ENCODE data around the gene PADI3. TPM values are rescaled to one million over a fixed set of nuclear protein-coding genes. Genes with fewer than 3 reads are reported as not detected.

Gene PADI3
- polyA plus RNA-seq, 2 of the 4 experiments (the other 2 are of a cell fraction): 0.99 to 2.4 TPM

GRCh38 chr1:17276568-17276967 is 27.7 kb downstream of the PADI3 start:
- DNase-seq (ENCODE audit: low read depth in 1 of 2, low spot score in 1 of 2) (peak; percentile 71 to 72), ATAC-seq (peak; percentile 70 to 72), FAIRE-seq (no peak)
- Histone ChIP-seq H3K27ac (peak overlapping the region; percentile 86 to 87), H3K9me3 (no peaks in the 10 kb centered on the region), H3K4me2 (peak overlapping the region; percentile 68), H3K4me1 (peaks cover 51% of the 10 kb centered on the region), H3K4me3 (no peak overlapping the region)
- TF ChIP-seq KDM5A (IDR thresholded peaks at IDR 0.05) (no peak), HMGXB4 (CRISPR knock-in tag; IDR thresholded peaks at IDR 0.05; ENCODE audit: borderline replicate concordance) (no peak), MAZ (IDR thresholded peaks at IDR 0.05; ENCODE audit: borderline replicate concordance, low read depth, low read length) (no peak), TFCP2L1 (CRISPR knock-in tag; IDR thresholded peaks at IDR 0.05) (no peak), HOXA7 (CRISPR knock-in tag; IDR thresholded peaks at IDR 0.05) (no peak), SREBF2 (IDR thresholded peaks at IDR 0.05) (no peak), GATA3 (IDR thresholded peaks at IDR 0.05; ENCODE audit: borderline replicate concordance) (peak; percentile 27; the same call in 1 of the 2 replicates), ZNF302 (CRISPR knock-in tag; IDR thresholded peaks at IDR 0.05) (no peak), ZSCAN20 (CRISPR knock-in tag; IDR thresholded peaks at IDR 0.05) (no peak), POLR2A (IDR thresholded peaks at IDR 0.05; ENCODE audit: low read length) (no peak), BCL3 (IDR thresholded peaks at IDR 0.05) (no peak), RFX5 (IDR thresholded peaks at IDR 0.05) (no peak), CTCF (IDR thresholded peaks at IDR 0.05) (peak; percentile 25), RNF2 (IDR thresholded peaks at IDR 0.05; ENCODE audit: borderline replicate concordance, low read depth) (no peak), PBX3 (IDR thresholded peaks at IDR 0.05) (no peak), EP300 (IDR thresholded peaks at IDR 0.05) (peak in 1 of 2 experiments; percentile 67; a peak in 3 of 5 replicates), JUN (IDR thresholded peaks at IDR 0.05) (peak in 1 of 2 experiments; percentile 53; a peak in 2 of 5 replicates), JUNB (IDR thresholded peaks at IDR 0.05) (no peak), SMC3 (IDR thresholded peaks at IDR 0.05) (peak; percentile 54), RAD21 (conservative IDR thresholded peaks at IDR 0.05 in 1 of 2, IDR thresholded peaks at IDR 0.05 in 1 of 2) (peak; percentile 32 to 56; a peak in 3 of 5 replicates)
- CTCF ChIA-PET: interaction anchor here (0.6 to 4.6 kb wide), 10 partner anchors 10 to 151 kb away, joined by 3 to 43 read pairs (median 6); partner anchors contain the start of gene PADI6
- 39% methylated on average over 4 of the region's 11 CpGs for WGBS (ENCODE audit: missing lambda C conversion rate)
- POLR2A ChIA-PET: interaction anchor here (0.6 to 1.2 kb wide), 3 partner anchors 11 to 163 kb away, joined by 3 to 4 read pairs (median 3); partner anchors contain the start of gene RCC2

- Histone ChIP-seq H3K27ac (peak overlapping the region; percentile 86 to 87; a peak in 5 of 6 replicates), H3K4me2 (no peak overlapping the region), H3K4me3 (no peak overlapping the region), H3K4me1 (peaks cover 48% of the 10 kb centered on the region), H3K9me3 (no peaks in the 10 kb centered on the region)
- no peak for ATAC-seq
- ChIA-PET CTCF (interaction anchor here (0.6 to 4.6 kb wide), 8 partner anchors 9 to 63 kb away, joined by 3 to 23 read pairs (median 4); no protein-coding TSS in a partner anchor), POLR2A (no interaction called here)
- no peak for FAIRE-seq
- no peak for DNase-seq (ENCODE audit: low read depth in 1 of 2, low spot score in 1 of 2)
- 90% methylated on average over 6 of the region's 8 CpGs for WGBS (ENCODE audit: missing lambda C conversion rate)
- TF ChIP-seq ZNF302 (CRISPR knock-in tag; IDR thresholded peaks at IDR 0.05): no peak
- TF ChIP-seq ZFP36 (IDR thresholded peaks at IDR 0.05; ENCODE audit: borderline replicate concordance, partially characterized antibody): no peak
- TF ChIP-seq HOXA7 (CRISPR knock-in tag; IDR thresholded peaks at IDR 0.05): no peak
Measured at GRCh38 chr1:17277511-17278159, 28.7 kb downstream of the PADI3 start.

Data from A549 (cell line).